Esophagus squamous epithelium (tissue), 4 donors: ENCODE measurements around the gene KCNMA1.
"Not testable (repeated sequence)": the region's sequence is repeated elsewhere in the genome, so short reads cannot be mapped to it uniquely, and the experiment has no call there.

Source experiments
- CTCF ChIP-seq, 6 experiments: fragments of 450-650 bp in 4 of 6; fragments of 200-600 bp in 2 of 6; sonication (generic) in 2 of 6; IDR thresholded peaks; one replicate each; pipeline ENCODE4 v1.5.1; 2016 to 2019; ENCODE audit warnings: antibody characterized with exemption in 6 of 6, mild to moderate bottlenecking in 4 of 6, moderate library complexity in 4 of 6
- POLR2A ChIP-seq, 4 donors: fragments of 450-650 bp; IDR thresholded peaks; one replicate each; pipeline ENCODE4 v1.6.1; 2017; ENCODE audit warnings: antibody characterized with exemption in 4 of 4, mild to moderate bottlenecking in 4 of 4, moderate library complexity in 3 of 4

- TF ChIP-seq CTCF, POLR2A (IDR thresholded peaks at IDR 0.05): not testable (repeated sequence)
Observed at GRCh38 chr10:77412573-77413133, 225.0 kb downstream of the KCNMA1 start.
